Activated CD4-positive, alpha-beta T cell treated with anti-CD3 and anti-CD28 coated beads for 48 hours (primary cell): ENCODE data around the gene USP5.

Source experiments
- DNase-seq: peaks from one replicate; pipeline ENCODE4 v3.0.0-alpha.2; 2020

Gene USP5, protein sequence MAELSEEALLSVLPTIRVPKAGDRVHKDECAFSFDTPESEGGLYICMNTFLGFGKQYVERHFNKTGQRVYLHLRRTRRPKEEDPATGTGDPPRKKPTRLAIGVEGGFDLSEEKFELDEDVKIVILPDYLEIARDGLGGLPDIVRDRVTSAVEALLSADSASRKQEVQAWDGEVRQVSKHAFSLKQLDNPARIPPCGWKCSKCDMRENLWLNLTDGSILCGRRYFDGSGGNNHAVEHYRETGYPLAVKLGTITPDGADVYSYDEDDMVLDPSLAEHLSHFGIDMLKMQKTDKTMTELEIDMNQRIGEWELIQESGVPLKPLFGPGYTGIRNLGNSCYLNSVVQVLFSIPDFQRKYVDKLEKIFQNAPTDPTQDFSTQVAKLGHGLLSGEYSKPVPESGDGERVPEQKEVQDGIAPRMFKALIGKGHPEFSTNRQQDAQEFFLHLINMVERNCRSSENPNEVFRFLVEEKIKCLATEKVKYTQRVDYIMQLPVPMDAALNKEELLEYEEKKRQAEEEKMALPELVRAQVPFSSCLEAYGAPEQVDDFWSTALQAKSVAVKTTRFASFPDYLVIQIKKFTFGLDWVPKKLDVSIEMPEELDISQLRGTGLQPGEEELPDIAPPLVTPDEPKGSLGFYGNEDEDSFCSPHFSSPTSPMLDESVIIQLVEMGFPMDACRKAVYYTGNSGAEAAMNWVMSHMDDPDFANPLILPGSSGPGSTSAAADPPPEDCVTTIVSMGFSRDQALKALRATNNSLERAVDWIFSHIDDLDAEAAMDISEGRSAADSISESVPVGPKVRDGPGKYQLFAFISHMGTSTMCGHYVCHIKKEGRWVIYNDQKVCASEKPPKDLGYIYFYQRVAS

GRCh38 chr12:6851921-6852650, at the start of gene USP5:
Gene USP5 (plus strand): TSS chr12:6852150. CDS start chr12:6852180, 30 bp downstream.
- peak; percentile 99 for DNase-seq

DNA sequence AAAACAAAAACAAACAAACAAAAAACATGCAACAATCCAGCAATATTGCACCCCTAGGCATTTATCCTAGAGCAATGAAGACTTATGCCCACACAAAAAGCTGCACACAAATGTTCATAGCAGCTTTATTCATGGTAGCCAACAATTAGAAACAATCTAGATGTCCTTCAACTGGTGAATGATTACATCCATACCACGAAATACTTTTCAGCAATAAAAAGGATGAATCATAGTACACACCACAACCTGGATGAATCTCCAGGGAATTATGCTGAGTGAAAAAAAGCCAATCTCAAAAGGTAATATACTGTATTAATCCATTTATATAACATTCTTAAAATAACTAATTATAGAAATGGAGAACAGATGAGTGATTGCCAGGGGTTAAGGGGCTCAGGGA, 44.8 kb upstream of the USP5 start:
- no peak for DNase-seq

DNA sequence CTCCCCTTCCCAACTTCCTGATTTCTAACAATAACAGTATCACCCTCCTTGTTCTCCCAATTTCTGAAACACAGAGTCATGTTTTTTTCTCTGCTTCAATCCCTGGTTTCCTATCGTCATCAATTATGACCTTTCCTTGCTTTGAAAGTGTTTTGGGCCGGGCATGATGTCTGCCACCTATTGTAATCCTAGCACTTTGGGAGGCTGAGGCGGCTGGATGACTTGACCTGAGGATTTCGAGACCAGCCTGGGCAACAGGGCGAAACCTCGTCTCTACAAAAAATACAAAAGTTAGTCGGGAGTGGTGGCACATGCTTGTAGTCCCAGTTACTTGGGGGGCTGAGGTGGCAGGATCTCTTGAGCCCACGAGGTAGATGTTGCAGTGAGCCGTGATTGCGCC, 42.9 kb upstream of the USP5 start:
- DNase-seq = no peak

DNA sequence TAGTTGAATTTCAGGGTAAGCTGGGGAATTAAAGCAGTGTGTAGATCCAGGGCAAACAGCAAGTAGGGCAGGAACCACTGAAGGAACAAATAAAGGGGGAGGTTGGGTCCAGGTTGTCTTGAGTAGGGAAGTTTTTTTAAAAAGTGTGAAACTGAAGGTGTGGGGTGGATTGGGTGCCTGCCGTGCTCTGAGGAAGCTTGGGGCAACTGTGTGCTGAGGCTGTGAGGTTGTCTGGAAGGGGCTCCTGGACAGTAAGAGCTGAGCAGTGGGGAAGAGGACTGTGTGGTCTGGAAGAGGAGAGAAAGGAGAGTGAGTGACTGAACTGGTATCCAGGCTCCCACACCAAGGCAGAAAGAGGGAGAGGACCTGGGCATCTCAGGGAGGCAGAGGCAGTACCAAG, 41.2 kb upstream of the USP5 start:
- no peak for DNase-seq

- no peak for DNase-seq
Observed at GRCh38 chr12:6813363-6813762, 38.6 kb upstream of the USP5 start.

- DNase-seq = no peak
Observed at GRCh38 chr12:6816598-6816997, 35.4 kb upstream of the USP5 start.

DNA sequence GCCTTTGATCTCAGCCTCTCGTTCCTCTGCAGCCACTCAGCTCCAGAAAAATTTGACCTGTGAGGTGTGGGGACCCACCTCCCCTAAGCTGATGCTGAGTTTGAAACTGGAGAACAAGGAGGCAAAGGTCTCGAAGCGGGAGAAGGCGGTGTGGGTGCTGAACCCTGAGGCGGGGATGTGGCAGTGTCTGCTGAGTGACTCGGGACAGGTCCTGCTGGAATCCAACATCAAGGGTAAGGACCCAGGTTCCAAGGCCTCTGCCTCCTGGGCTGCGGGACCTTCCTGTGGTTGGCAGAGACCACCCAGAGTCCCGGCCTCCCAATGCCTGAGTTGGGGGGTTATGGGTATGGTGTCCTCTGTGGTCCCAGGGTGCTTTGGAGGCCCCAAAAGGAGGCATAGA, 34.9 kb upstream of the USP5 start:
- DNase-seq = no peak

GRCh38 chr12:6817662-6818157, 34.2 kb upstream of the USP5 start:
- DNase-seq = no peak

DNA sequence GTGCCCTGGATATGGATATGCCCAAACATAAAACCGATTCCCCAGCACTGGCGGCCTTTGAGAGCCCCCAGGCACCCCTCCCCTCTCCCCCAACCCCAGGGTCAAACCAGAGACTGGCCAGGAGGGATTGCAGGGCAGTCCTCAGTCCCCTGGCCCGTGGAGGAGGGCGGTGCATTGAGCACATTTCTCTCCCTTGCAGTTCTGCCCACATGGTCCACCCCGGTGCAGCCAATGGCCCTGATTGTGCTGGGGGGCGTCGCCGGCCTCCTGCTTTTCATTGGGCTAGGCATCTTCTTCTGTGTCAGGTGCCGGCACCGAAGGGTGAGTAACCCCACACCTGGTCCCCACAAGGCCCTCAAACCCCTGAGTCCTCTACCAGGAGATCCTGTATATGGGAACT, 33.7 kb upstream of the USP5 start:
- DNase-seq = no peak

DNA sequence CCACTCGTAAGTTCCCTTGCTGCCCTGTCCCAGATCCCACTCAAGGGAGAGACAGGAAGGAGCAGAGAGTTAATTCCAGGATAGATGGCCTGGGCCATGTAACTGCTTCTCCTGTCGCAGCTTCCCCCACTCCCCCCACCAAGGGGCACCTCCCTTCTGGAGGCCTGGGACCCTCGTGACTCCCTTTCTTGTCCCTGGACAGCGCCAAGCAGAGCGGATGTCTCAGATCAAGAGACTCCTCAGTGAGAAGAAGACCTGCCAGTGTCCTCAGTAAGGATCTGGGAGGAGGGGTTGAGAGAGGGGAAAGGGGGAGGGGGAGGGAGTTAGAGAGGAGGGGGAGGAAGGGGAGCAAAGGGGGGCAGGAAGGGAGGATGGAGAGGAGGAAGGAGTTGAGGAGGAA, 33.3 kb upstream of the USP5 start:
- no peak for DNase-seq

- no peak for DNase-seq
Observed at GRCh38 chr12:6819106-6820030, 32.6 kb upstream of the USP5 start.

GRCh38 chr12:6820166-6820565, 31.8 kb upstream of the USP5 start:
- DNase-seq = no peak

DNA sequence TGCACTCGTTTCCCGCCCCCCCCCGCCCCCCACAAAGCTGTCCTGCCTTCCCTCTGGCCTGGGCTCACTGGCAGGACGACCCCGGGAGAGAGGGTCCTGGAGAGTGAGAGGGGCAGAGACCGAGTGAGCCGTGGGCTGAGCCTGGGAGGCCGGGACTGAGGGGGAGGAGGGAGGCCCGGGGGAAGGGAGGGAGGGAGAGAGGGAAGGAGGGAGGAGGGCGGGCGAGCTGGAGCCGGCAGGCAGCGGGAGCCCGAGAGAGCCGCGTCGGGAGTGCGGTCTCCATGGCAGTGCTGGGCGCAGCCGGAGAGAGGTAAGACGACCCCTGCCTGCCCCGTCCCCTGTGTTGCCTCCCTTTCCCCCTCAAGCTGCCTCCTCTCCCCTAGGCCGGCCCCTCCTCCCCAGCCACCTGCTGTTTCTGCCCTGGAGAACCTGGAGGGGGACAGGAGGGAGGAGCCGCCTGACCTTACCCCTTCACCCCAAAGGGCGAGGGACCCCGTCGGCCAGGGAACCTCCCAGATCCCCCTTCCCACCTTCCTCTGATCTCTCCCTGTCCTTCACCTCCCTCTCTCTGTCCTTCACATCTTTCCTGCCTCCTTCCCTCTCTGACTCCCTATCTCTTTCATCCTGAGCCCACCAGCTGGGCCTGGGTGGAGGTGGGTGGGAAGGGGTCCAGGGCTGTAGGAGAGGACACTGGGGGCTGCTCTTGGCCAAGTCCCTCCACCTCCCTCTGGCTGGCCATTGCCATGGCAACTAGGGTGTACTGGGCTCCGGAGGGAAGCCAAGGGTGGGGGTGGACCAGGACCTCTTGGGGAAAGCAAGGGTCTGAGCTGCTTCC, 30.1 kb upstream of the USP5 start, which contains the start of gene GPR162:
Gene GPR162, plus strand, starts transcription at position 231 of the 835 bp plus-strand sequence. CDS start 2,078 bp downstream, outside the sequence.
- no peak for DNase-seq

DNA sequence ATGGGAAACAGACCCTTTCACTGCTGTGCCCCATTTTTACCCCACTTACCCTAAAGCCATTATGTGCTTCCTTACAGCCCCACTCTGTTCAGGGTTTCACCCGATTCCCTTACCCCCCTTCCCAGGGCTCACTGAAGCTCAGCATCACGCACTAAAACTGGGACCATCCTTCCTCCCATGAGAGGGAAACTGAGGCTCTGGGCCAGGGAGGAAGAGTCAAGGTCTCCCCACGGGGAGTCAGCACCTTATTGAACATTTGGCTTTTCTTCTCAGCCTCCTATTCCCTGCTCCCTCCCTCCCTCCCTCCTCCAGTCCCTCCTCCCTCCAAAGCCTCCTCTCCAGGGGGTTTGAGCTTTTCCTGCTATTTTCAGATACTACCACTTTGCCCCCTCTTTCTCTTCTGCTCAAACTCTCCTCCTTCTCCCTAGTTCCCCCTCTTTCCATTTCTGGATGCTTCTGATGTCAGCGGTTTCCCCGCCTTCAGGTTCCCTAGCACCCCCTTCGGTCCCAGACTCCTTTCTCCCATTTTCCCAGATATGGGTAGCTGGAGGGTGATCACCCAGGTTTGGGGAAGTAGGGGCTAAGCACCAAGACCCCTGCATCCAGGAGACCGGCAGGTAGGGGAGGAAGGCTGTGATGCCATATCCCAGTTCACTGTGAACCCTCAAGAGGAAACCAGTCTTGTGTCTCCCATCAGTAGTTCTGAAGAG, 29.4 kb upstream of the USP5 start:
- no peak for DNase-seq

DNA sequence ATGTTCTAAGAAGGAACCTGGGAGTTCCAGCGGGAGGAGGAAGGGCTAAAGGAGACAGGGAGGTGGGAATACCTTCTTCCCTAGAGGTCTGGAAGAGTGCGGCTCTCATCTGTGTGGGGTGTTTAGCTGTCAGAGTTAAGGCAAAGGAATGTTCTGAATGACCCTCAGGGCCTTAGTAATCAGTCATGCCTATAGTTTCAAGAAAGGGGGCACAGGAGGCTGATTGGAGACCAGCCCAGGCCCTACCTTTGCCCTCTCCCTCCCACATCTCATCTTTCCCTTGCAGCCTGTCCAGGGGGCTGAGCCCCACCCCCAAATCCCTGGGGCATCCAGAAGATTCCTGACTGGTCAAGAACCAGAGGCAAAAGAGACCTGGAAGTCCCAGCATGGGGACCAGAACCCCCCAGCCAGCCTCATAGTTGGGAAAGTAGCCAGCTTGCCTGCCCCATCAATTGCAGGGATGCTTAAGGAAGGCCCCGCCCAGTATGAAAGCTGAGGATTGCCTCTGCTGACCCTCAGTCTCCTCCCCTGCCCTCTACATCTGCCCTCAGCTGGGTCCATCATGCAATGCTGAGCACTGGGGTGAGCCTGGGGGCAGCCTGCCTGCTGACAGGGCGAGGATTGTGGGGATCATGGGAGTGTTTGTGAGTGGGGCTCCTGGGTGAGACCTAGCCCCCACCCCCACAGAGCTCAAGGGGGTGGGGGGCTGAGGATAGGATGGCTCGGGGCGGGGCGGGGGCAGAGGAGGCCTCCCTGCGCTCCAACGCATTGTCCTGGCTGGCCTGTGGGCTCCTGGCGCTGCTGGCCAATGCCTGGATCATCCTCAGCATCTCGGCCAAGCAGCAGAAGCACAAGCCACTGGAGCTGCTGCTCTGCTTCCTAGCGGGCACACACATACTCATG, 28.5 kb upstream of the USP5 start:
- no peak for DNase-seq

- DNase-seq = no peak
Observed at GRCh38 chr12:6824085-6824775, 27.7 kb upstream of the USP5 start.

GRCh38 chr12:6824901-6825381, 27.0 kb upstream of the USP5 start:
- no peak for DNase-seq

- DNase-seq = peak; percentile 90
Observed at GRCh38 chr12:6825398-6826124, 26.4 kb upstream of the USP5 start.
